HEK293 (cell line): ENCODE results near the gene RRBP1.

Source experiments
- CTCF ChIA-PET: fragments of 350-600 bp; formaldehyde crosslinking; extraction: SDS; loops from one replicate; lab custom pipeline; 2021; ENCODE audit warnings: antibody characterized with exemption; lab: Yijun Ruan, JAX
- POLR2A ChIA-PET: fragments of 300-600 bp; formaldehyde crosslinking; extraction: SDS; loops from one replicate; lab custom pipeline; 2020; ENCODE audit warnings: antibody characterized with exemption, inconsistent platforms; lab: Yijun Ruan, JAX
- H3K27ac ChIP-seq: fragments of 200-500 bp; sonication (Bioruptor generic); 2 replicates; pipeline ENCODE4 v1.5.1; 2014; ENCODE audit warnings: low read depth, low read length, control low read depth, inconsistent platforms; ENCODE audit errors: extremely low read depth
- H3K36me3 ChIP-seq, 2 experiments: fragments of 200-500 bp in 1 of 2; sonication (Bioruptor generic) in 1 of 2; 1 replicate in 1 of 2; 2 replicates in 1 of 2; pipeline ENCODE4 v1.5.1; 2014 to 2017; ENCODE audit warnings: inconsistent platforms in 2 of 2, low read length in 2 of 2; ENCODE audit not compliant: control insufficient read depth in 2 of 2, insufficient read depth in 1 of 2
- H3K4me1 ChIP-seq: fragments of 200-500 bp; sonication (Bioruptor generic); 2 replicates; pipeline ENCODE4 v1.5.1; 2014; ENCODE audit warnings: mild to moderate bottlenecking, low read length, inconsistent platforms; ENCODE audit not compliant: control insufficient read depth, insufficient read depth
- H3K4me3 ChIP-seq: 2 replicates; pipeline ENCODE4 v1.5.1; 2011; ENCODE audit warnings: low read depth, mild to moderate bottlenecking, control low read depth, low read length, moderate library complexity
- H3K9me3 ChIP-seq: fragments of 200-500 bp; sonication (Bioruptor generic); 2 replicates; pipeline ENCODE4 v1.5.1; 2014; ENCODE audit warnings: low read depth, low read length, inconsistent platforms; ENCODE audit not compliant: control insufficient read depth, insufficient read depth
- HOXC10 ChIP-seq: sonication (generic); formaldehyde crosslinking; IDR thresholded peaks from 2 replicates; pipeline ENCODE4 v1.8.1; 2023; ENCODE audit warnings: mild to moderate bottlenecking, missing genetic modification reagents
- KLF1 ChIP-seq: fragments of 450-650 bp; formaldehyde crosslinking; IDR thresholded peaks from 2 replicates; pipeline ENCODE4 v1.5.1; 2016; ENCODE audit warnings: missing biosample characterization, missing genetic modification characterization
- MYNN ChIP-seq: fragments of 450-650 bp; formaldehyde crosslinking; IDR thresholded peaks from 2 replicates; pipeline ENCODE4 v1.5.1; 2016; ENCODE audit warnings: missing biosample characterization, missing genetic modification characterization, borderline replicate concordance
- SP7 ChIP-seq: fragments of 450-650 bp; formaldehyde crosslinking; IDR thresholded peaks from 2 replicates; pipeline ENCODE4 v1.5.1; 2016; ENCODE audit warnings: missing biosample characterization, missing genetic modification characterization
- YY1 ChIP-seq: fragments of 450-650 bp; formaldehyde crosslinking; IDR thresholded peaks from 2 replicates; pipeline ENCODE4 v1.5.1; 2018; ENCODE audit warnings: missing biosample characterization, missing genetic modification characterization
- ZNF16 ChIP-seq: fragments of 450-650 bp; formaldehyde crosslinking; IDR thresholded peaks from 2 replicates; pipeline ENCODE4 v1.5.1; 2016; ENCODE audit warnings: low read depth, missing biosample characterization, missing genetic modification characterization
- ZNF211 ChIP-seq: fragments of 450-650 bp; formaldehyde crosslinking; IDR thresholded peaks from 2 replicates; pipeline ENCODE4 v1.5.1; 2016; ENCODE audit warnings: low read depth, missing biosample characterization, missing genetic modification characterization
- ZNF391 ChIP-seq: fragments of 450-650 bp; formaldehyde crosslinking; IDR thresholded peaks from 2 replicates; pipeline ENCODE4 v1.5.1; 2016; ENCODE audit warnings: low read depth, missing biosample characterization, missing genetic modification characterization, borderline replicate concordance
- ZNF501 ChIP-seq: fragments of 450-650 bp; formaldehyde crosslinking; IDR thresholded peaks from 2 replicates; pipeline ENCODE4 v1.5.1; 2016; ENCODE audit warnings: missing biosample characterization, missing genetic modification characterization
- ZNF658 ChIP-seq: fragments of 450-650 bp; formaldehyde crosslinking; IDR thresholded peaks from 2 replicates; pipeline ENCODE4; 2016; ENCODE audit warnings: missing biosample characterization, missing genetic modification characterization
- ZNF664 ChIP-seq: fragments of 450-650 bp; formaldehyde crosslinking; IDR thresholded peaks from 2 replicates; pipeline ENCODE4 v1.5.1; 2016; ENCODE audit warnings: missing biosample characterization, missing genetic modification characterization
- TF ChIP-seq, protein P1 (sequence below): fragments of 450-650 bp; formaldehyde crosslinking; IDR thresholded peaks from 2 replicates; pipeline ENCODE4 v1.5.1; 2016; ENCODE audit warnings: missing biosample characterization, missing genetic modification characterization, low read depth
- TF ChIP-seq, protein P2 (sequence below): fragments of 450-650 bp; formaldehyde crosslinking; IDR thresholded peaks from 2 replicates; pipeline ENCODE4 v1.5.1; 2017; ENCODE audit warnings: missing biosample characterization, missing genetic modification characterization
- TF ChIP-seq, protein P3 (sequence below): fragments of 450-650 bp; formaldehyde crosslinking; IDR thresholded peaks from 2 replicates; pipeline ENCODE4 v1.5.1; 2016; ENCODE audit warnings: missing biosample characterization, missing genetic modification characterization
- TF ChIP-seq, protein P4 (sequence below): IDR thresholded peaks from 2 replicates; pipeline ENCODE4 v1.6.1; 2011; ENCODE audit warnings: mild to moderate bottlenecking, low read depth, low read length, borderline replicate concordance

The RRBP1 gene

DNA sequence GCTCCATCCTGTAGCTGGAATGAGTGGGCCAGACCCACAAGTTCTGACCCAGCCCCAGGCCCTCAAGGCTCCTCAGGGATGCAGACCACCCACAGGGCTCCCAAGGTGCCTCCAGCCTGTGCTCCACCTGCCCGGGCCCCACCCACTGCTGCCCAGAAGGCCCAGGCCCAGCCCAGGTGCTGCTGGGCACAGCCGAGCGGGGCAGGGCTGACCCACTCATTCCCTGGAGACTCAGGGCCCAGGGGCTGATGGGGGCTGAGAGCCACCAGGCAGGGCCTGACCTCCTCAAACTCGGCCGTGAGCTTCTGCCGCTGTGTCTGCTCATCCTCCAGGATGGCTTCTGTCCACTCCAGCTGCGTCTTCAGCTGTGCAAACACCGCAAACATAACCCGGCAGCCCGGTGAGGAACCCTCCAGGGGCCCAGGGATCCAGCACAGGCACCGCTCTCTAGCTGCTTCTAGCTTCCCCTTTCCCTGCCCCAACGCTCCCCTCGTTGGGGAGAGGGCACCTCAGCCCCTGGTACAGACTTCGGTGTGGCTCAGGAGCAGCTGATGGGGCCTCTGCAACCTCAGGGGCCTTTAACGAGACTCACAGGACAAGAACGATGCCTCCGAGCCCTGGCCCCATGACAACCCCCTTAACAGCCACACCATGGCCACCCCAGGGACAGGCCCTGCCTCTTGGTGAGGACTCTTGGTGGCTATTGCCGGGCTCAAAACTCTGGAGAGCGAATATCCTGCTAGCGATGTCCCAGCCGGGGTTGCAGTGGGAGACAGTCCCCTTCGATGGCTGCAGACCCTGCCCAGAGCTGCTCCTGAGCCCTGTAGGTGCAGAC, 66.2 kb downstream of the RRBP1 start:
- no peak overlapping the region for H3K27ac ChIP-seq
- TF ChIP-seq, protein P1, sequence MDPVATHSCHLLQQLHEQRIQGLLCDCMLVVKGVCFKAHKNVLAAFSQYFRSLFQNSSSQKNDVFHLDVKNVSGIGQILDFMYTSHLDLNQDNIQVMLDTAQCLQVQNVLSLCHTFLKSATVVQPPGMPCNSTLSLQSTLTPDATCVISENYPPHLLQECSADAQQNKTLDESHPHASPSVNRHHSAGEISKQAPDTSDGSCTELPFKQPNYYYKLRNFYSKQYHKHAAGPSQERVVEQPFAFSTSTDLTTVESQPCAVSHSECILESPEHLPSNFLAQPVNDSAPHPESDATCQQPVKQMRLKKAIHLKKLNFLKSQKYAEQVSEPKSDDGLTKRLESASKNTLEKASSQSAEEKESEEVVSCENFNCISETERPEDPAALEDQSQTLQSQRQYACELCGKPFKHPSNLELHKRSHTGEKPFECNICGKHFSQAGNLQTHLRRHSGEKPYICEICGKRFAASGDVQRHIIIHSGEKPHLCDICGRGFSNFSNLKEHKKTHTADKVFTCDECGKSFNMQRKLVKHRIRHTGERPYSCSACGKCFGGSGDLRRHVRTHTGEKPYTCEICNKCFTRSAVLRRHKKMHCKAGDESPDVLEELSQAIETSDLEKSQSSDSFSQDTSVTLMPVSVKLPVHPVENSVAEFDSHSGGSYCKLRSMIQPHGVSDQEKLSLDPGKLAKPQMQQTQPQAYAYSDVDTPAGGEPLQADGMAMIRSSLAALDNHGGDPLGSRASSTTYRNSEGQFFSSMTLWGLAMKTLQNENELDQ (tag by site-specific recombination), result no peak
- no peak for TF ChIP-seq ZNF658 (tag by site-specific recombination)
- no peak for TF ChIP-seq SP7 (tag by site-specific recombination)
- TF ChIP-seq, protein P2, sequence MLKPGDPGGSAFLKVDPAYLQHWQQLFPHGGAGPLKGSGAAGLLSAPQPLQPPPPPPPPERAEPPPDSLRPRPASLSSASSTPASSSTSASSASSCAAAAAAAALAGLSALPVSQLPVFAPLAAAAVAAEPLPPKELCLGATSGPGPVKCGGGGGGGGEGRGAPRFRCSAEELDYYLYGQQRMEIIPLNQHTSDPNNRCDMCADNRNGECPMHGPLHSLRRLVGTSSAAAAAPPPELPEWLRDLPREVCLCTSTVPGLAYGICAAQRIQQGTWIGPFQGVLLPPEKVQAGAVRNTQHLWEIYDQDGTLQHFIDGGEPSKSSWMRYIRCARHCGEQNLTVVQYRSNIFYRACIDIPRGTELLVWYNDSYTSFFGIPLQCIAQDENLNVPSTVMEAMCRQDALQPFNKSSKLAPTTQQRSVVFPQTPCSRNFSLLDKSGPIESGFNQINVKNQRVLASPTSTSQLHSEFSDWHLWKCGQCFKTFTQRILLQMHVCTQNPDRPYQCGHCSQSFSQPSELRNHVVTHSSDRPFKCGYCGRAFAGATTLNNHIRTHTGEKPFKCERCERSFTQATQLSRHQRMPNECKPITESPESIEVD (tag by site-specific recombination), result no peak
- no peak for TF ChIP-seq ZNF501 (tag by site-specific recombination)
- TF ChIP-seq MYNN, result no peak
- TF ChIP-seq ZNF664 (tag by site-specific recombination), result no peak
- TF ChIP-seq ZNF391, result no peak
- TF ChIP-seq ZNF16 (tag by site-specific recombination), result no peak
- no peak for TF ChIP-seq KLF1 (tag by site-specific recombination)
- TF ChIP-seq, protein P3, sequence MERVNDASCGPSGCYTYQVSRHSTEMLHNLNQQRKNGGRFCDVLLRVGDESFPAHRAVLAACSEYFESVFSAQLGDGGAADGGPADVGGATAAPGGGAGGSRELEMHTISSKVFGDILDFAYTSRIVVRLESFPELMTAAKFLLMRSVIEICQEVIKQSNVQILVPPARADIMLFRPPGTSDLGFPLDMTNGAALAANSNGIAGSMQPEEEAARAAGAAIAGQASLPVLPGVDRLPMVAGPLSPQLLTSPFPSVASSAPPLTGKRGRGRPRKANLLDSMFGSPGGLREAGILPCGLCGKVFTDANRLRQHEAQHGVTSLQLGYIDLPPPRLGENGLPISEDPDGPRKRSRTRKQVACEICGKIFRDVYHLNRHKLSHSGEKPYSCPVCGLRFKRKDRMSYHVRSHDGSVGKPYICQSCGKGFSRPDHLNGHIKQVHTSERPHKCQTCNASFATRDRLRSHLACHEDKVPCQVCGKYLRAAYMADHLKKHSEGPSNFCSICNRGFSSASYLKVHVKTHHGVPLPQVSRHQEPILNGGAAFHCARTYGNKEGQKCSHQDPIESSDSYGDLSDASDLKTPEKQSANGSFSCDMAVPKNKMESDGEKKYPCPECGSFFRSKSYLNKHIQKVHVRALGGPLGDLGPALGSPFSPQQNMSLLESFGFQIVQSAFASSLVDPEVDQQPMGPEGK (tag by site-specific recombination), result no peak
- TF ChIP-seq YY1 (tag by site-specific recombination), result no peak
- no peak for TF ChIP-seq ZNF211
- TF ChIP-seq HOXC10 (CRISPR knock-in tag), result no peak
- TF ChIP-seq, protein P4, sequence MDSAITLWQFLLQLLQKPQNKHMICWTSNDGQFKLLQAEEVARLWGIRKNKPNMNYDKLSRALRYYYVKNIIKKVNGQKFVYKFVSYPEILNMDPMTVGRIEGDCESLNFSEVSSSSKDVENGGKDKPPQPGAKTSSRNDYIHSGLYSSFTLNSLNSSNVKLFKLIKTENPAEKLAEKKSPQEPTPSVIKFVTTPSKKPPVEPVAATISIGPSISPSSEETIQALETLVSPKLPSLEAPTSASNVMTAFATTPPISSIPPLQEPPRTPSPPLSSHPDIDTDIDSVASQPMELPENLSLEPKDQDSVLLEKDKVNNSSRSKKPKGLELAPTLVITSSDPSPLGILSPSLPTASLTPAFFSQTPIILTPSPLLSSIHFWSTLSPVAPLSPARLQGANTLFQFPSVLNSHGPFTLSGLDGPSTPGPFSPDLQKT, result no peak
- TF ChIP-seq, all 188 proteins: peak for 0
- H3K4me1 ChIP-seq, result no peaks in the 10 kb centered on the region
- ChIA-PET CTCF (interaction anchor here (0.6 to 3.5 kb wide), 5 partner anchors 67 to 111 kb away, joined by 3 to 18 read pairs (median 8); no protein-coding TSS in a partner anchor), POLR2A (interaction anchor here (0.5 to 0.6 kb wide), 3 partner anchors 52 to 379 kb away, joined by 3 to 5 read pairs (median 5); no protein-coding TSS in a partner anchor)
- peaks cover 0 to 59% of the 10 kb centered on the region in 2 experiments; a peak in 1 of 3 replicates for H3K36me3 ChIP-seq
- H3K4me3 ChIP-seq, result no peak overlapping the region
- no peaks in the 10 kb centered on the region for H3K9me3 ChIP-seq
